ENCODE data around the gene MYORG.
"Not testable (repeated sequence)": the region's sequence is repeated elsewhere in the genome, so short reads cannot be mapped to it uniquely, and the experiment has no call there.

DNA sequence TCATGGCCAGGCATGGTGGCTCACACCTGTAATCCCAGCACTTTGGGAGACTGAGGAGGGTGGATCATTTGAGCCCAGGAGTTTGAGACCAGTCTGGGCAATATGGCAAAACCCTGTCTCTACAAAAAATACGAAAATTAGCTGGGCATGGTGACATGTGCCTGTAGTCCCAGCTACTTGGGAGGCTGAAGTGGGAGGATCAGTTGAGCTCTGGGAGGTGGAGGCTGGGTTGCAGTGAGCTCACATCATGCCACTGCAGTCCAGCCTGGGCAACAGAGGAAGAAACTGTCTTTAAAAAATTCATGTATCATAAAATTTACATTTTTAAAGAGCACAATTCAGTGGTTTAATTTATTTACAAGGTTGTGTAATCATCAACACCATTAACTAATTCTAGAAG is 23.7 kb downstream of the MYORG start:
- TF ChIP-seq, protein P1, sequence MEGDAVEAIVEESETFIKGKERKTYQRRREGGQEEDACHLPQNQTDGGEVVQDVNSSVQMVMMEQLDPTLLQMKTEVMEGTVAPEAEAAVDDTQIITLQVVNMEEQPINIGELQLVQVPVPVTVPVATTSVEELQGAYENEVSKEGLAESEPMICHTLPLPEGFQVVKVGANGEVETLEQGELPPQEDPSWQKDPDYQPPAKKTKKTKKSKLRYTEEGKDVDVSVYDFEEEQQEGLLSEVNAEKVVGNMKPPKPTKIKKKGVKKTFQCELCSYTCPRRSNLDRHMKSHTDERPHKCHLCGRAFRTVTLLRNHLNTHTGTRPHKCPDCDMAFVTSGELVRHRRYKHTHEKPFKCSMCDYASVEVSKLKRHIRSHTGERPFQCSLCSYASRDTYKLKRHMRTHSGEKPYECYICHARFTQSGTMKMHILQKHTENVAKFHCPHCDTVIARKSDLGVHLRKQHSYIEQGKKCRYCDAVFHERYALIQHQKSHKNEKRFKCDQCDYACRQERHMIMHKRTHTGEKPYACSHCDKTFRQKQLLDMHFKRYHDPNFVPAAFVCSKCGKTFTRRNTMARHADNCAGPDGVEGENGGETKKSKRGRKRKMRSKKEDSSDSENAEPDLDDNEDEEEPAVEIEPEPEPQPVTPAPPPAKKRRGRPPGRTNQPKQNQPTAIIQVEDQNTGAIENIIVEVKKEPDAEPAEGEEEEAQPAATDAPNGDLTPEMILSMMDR (IDR thresholded peaks at IDR 0.05) = not testable (repeated sequence)
- not testable (repeated sequence) for TF ChIP-seq POLR2A (IDR thresholded peaks at IDR 0.05)
